HG03469 (cell line): ENCODE measurements around the gene SERPINA4.
"Not testable (repeated sequence)": the region's sequence is repeated elsewhere in the genome, so short reads cannot be mapped to it uniquely, and the experiment has no call there.

Source experiments
- ATAC-seq: cut with Tn5 transposase; IDR thresholded peaks from one replicate; pipeline ENCODE4 v1.9.1; 2021; ENCODE audit warnings: mild to moderate bottlenecking, moderate library complexity, moderate number of reproducible peaks; ENCODE audit not compliant: unreplicated experiment

SERPINA4 gene

GRCh38 chr14:94568186-94568585 is 6.9 kb downstream of the SERPINA4 start:
- no peak for ATAC-seq

- no peak for ATAC-seq
Observed at GRCh38 chr14:94569381-94570001, 8.2 kb downstream of the SERPINA4 start.

DNA sequence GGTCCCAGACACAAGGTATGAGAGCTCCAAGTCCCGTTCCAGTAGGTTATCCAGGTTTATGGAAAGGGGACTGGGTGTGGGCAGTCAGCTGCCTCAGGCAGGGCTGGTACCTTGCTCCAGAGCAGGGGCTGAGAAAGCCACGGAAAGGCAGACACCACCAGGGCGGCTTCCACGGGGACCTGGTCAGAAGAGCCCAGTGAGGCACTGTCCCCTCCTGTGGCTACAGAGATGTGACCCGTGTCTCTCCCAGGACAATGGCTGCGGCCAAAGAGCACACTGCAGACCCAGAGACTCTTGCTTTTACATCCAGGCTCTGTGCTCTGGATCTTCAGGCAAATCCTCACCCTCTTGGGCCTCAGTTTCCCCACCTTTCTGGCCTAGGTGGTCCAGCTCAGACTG is 8.8 kb downstream of the SERPINA4 start:
- ATAC-seq = no peak

DNA sequence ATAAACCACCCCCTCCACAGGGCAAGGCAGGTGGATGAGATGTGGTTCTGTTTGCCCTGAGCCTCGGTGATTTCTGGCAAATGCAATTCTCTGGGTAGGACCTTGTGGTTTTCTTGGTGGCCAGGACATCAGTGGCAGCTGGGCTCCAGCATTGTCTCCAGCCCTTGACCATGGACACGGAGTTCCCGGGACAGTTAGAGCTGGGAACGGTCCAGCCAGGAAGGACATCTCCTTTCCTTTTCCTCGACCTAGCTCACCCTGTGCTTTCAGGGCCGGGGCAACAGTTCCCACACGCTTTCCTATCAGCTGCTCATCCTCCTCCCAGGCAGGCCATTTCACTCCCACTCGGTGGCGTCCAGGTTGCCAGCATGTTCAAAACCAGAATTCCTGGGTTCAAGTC is 9.2 kb downstream of the SERPINA4 start:
- no peak for ATAC-seq

DNA sequence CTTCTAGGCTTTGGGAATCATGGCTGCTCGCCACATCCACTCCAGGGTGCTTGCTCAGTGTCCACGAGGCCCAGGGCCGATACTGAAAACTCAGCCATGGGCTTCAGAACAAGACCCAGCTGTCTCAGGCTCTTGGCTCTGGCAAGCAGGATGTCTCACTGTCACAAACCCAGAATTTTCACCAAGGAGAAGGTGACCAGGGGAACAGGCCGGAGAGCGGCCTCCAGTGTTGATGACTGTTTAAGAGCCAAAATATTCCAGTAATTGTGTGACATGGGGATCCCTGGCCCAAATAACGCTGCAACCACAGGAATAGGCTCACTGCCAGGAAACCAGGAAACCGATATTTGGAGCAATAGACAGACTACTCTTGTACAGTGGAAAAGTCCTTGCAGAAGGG is 10.2 kb downstream of the SERPINA4 start:
- ATAC-seq = no peak

GRCh38 chr14:94571950-94572349 is 10.7 kb downstream of the SERPINA4 start:
- ATAC-seq = no peak

DNA sequence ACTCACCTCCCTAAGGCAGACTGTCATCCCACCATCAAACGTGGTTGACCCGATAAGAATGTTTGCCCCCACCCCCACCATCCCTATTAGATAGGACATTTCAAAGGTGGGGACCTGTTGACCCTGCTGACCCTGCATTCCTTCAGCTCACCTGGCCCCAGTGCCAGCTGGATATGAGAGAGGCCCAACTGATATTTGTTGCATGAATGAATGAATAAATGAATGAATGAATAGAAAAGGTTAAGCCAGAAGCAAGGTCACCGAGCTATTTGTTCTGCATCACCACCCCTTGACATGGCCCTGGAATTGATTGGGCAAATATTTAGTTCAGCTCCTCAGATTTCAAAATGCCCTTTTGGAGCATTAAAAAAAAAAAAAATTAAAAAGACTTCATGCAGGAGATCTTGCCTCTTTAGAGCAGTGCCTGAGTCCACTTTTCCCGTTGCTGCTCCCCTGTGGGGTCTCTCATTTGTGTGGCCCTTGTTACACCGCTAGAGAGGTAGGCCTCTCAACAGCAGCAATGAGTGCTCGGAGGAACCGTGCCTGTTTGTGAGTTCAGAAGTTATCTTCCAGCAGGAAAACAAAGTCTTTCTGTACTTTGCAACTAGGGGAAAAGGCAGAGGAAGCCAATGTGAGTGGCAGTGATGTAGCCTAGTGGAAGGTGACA is 11.5 kb downstream of the SERPINA4 start:
- ATAC-seq = no peak

DNA sequence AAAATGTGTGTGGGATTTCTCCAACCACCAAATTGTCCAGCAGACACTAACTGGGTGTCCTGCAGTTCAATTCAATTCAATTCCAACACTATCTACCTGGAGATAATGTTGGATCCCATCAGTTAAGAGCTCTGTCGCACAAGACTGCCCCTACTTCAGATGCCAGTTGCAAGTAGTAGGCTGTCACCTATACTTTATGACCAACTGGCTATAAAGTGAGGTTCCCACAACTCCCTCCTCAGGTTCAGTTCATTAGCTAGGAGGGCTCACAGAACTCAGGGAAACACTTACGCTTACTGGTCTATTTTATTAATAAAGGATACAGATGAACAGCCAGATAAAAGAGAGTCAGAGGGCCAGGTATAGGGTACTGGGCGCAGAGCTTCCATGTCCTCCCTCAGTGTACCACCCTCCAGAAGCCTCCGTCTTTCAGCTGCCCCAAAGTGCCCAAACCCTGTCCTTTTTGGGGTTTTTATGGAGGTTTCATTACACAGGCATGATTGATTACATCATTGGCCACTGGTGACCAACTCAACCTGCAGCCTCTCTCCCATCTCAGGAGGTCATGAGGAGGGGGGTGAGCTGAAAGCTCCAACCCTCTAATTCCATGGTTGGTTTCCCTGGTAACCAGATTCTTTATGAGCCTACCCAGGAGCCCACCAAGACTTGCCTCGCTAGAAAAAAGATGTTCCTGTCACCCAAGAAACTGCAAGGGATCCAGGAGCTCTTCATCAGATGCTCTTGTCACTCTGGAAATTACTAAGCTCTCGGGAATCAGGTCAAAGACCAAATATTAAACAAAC is 12.4 kb downstream of the SERPINA4 start:
- no peak for ATAC-seq

DNA sequence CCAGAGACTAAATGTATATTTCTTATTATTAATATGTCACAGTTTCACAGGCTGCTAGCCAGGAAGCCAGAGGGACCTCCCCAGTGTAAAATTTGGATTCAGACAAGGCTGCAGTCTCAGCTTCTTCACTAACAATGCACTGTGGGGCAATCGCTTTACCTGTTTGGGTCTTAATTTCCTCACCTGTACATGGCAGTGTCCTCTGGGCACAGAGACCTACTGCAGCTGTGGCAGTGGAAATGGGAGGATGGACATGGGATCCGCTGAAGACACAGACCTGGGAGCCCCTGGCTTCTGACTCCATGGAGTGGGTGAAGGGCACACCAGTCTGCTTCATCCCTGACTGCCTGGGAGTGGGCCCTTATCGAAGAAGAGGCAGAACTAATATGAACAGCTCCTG is 13.1 kb downstream of the SERPINA4 start:
- ATAC-seq = no peak

DNA sequence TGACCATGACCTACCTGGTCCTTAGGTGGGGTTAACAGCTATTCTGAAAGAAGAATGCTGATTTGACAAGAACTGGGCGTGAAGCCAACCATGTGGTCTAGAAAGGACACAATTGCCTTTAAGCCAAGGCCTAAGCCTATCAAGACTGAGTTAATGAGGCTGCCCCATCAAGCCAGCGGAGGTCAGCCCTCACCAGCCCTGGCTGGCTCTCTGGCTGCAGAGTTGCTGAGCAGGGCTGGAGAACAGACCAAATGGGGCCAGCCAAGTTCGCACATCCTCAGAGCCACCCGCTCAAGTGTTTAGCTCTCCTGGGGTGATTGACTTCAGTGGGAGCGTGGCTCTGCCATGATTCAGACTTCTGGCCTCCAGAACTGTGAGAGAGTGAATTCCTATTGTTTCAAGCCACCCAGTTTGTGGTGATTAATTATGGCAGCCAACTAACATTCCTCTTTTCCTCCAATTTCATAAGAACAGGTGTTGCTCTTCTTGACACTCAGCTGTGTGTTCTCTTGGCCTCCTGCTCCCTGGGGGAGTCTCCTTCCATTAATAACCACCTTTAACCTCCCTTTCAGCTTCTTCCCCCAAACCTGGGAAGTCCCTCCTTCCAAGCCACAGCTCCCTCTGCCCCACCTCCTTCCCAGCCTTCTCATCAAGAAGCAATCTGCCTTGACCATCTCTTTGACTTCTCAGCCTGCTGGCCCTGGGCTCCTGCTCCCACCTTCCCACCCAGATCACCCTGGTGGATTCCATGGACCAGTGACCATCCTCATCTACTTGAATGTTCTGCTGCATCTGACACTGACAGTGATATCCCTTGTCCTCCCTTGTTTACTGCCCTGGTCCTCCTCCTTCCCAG is 14.7 kb downstream of the SERPINA4 start:
- ATAC-seq = no peak

DNA sequence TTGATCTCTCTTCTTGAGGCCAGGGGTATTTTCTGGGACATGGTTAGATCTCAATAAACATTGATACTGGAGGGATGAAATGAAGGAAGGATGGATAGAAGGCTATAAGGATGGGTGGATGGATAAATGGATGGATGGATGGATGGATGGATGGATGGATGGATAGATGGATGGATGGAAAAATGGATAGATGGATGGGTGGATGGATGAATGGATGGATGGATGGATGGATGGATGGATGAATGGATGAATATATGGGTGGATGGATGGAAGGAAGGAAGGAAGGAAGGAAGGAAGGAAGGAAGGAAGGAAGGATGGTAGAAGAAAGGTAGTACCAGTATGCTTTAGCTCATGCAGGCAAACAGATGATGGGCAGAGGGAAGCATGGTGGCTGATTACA is 16.2 kb downstream of the SERPINA4 start:
- not testable (repeated sequence) for ATAC-seq

- no peak for ATAC-seq
Observed at GRCh38 chr14:94578712-94579111, 17.5 kb downstream of the SERPINA4 start.

GRCh38 chr14:94581127-94581999 is 20.1 kb downstream of the SERPINA4 start, which contains the start of gene SERPINA5:
TSS of gene SERPINA5 (plus strand) at chr14:94581426. CDS start at chr14:94587363, 5,937 bp downstream.
- no peak for ATAC-seq

DNA sequence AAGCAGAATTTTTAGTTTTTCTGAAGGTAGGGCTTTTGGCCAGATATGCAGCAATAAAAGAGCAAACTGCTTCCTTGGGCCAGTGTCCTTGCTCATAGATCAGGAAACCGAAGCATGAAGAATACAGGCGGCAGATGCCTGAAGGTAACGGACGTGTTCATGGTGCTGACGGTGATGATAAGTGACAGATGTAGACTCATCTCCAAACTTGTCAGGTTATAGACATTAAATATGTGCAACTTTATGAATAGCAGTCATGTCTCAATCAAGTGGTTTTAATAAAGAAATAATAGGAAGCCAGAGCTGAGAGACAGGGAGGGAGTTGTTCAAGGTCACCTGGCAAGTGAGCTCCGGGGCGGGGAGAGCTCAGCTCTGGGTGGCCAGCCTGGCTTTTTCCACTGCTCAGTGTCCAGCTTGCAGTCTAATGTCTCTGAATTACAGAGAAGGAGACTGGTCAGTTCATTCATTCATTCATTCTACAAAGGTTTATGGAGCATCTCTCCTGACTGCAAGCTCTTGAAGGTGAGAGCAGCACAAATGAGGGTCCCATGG is 21.0 kb downstream of the SERPINA4 start:
- ATAC-seq = no peak

DNA sequence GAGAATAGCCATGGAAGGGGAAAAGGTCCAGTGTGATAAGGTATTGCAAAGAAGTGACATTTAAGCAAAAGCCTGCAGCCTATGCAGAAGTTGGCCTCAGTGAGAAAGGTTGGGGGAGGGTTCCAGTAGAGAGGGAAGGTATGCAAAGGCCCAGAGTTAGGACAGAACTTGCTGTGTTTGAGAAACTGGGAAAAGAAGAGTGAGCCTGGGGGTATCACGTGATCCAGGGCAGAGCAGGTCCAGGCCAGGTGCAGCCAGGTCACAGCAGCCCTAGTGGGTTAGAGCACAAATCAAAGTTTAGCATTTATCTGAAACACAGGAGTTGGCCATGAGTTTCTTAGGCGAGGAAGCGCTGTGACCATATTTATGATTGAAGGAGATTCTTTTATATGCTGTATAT is 21.6 kb downstream of the SERPINA4 start:
- ATAC-seq = no peak

GRCh38 chr14:94583557-94583956 is 22.3 kb downstream of the SERPINA4 start:
- no peak for ATAC-seq

DNA sequence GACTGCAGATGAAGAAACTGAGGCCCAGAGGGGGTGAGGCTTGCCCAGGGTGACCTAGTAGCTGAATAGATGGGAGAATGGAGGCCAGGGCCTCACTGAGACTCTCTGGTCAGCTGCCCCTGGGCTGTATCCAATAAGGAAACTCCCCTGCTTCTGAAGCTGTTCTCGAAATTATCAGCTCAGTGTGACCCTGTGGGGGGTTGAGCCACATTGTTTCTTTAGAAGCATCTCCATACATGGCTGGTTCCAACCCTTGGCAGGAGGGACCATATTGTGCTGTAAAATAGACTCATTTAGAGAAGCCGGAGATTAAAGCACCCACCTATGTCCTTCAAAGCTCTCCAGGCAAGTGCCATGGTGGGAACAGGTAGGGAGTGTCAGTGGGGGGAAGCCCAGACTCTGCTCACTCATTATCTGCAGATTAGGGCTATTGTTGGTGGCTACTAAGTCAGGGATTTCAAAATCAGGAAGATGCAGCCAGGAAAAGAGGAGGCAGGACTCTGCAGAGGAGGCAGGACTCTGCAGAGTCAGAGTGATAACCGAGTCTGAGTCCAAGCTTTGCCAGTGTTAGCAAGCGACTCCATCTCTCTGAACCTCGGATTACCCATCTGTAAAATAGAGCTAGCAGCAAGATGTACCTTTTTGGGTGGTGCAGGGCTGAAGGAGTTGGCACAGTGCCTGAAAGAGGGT is 23.5 kb downstream of the SERPINA4 start:
- no peak for ATAC-seq

DNA sequence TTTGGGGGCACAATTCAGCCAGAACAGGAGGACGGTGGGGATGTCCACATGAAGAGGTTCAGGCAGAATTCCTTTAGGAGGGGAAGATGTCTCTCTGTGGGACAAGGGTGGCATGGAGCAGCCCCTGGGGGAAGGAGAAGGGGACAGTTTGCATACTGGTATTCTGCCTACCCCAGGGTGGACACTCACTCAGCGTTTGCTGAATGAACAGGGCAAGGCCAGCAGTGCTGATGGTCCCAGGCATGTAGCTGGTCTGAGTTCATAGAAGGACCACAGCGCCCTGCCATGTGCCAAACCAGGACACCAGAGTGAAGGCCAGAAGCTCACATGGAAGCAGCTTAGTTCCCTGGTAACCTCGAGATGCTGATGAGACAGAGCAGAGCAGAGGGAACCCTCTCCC is 25.4 kb downstream of the SERPINA4 start:
- no peak for ATAC-seq

GRCh38 chr14:94588311-94588710 is 27.1 kb downstream of the SERPINA4 start:
- ATAC-seq = no peak
